ENCODE data around the gene TCHH. TPM values are rescaled to one million over a fixed set of nuclear protein-coding genes. Genes with fewer than 3 reads are reported as not detected.
"Not testable (repeated sequence)": the region's sequence is repeated elsewhere in the genome, so short reads cannot be mapped to it uniquely, and the experiment has no call there.

TCHH gene
- total RNA-seq, 1 donor from 2014 or later = 0.13 TPM

DNA sequence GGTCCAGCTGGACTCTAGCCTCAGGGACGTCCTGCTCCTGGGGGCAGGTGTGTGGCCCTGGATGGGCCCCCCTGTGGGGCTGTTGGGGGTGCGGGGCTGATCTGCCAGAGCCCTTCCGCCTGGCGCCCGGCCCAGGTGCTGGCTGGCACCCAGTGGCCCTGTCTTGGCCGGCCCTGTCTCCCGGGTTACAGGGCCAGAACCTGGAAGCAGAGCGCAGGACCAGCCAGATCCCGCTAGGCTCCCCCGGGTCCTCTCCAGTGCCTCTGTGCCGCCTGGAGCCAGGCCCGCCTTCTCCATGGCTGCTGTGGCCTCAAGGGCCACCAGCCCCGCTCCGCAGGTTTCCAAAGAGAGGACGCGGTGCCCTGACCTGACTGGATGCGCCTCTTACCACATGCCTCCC, 34.2 kb downstream of the TCHH start:
- DNase-seq (ENCODE audit: low spot score); ATAC-seq; intact Hi-C loops (cut with DNase I): not testable (repeated sequence)

DNA sequence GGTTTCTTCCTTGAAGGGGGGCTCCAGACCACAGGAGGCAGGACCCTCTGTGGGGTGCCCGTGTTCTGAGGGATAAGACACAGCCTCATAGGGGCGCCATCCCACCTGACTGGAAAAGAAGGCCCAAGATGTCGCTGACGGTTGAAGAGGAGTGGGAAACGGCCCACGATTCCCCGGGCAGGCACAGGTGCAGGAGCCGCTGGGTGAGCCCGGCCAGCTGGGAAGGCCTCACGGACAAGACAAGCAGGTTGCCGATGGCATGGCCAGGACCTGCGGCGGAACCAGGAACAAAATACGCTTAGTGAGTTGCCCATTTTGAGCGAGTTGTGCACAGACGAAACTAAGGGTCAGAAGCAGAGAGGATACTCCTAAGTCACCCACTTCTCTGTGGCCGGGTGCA, 34.8 kb downstream of the TCHH start:
- intact Hi-C loops (cut with DNase I); ATAC-seq; DNase-seq (ENCODE audit: low spot score): not testable (repeated sequence)

DNA sequence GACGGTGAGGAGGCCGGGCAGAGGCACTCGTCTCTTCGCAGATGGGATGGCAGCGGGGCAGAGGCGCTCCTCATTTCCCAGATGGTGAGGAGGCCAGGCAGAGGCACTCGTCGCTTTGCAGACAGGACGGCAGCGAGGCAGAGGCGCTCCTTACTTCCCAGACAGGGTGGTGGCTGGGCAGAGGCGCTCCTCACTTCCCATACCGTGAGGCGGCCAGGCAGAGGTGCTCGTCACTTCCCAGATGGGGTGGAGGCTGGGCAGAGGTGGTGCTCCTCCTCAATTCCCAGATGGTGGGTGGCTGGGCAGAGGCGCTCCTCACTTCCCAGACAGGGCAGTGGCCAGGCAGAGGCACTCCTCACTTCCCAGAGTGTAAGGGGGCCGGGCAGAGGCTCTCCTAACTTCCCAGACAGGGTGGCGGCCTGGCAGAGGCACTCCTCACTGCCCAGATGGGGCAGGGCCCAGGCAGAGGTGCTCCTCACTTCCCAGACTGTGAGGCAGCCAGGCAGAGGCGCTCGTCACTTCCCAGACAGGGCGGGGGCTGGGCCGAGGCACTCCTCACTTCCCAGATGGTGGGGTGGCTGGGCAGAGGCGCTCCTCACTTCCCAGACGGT, 36.3 kb downstream of the TCHH start:
- no peak for DNase-seq (ENCODE audit: low spot score)
- intact Hi-C loops (cut with DNase I) = no loop called here
- ATAC-seq = no peak

DNA sequence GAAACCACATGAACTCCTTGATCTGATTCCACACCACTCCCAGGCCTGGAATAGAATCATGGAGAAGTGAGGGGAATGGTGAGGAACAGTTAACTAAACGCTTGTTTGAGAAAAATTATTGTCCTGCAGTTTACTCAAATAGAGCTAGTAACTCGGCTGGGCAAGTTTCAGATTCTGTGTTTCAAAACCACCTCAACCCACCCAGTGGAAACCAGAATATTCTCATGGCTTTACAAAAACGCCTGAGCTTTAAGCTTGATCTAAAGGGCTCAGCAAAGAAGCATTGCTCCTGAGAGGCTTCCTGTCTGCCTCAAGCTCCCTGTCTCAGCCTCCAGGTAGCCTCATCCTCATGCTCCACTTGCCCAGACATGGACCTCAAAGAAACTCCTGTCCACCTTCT, 42.9 kb downstream of the TCHH start:
- intact Hi-C loops (cut with DNase I) = no loop called here
- ATAC-seq = no peak
- no peak for DNase-seq (ENCODE audit: low spot score)

DNA sequence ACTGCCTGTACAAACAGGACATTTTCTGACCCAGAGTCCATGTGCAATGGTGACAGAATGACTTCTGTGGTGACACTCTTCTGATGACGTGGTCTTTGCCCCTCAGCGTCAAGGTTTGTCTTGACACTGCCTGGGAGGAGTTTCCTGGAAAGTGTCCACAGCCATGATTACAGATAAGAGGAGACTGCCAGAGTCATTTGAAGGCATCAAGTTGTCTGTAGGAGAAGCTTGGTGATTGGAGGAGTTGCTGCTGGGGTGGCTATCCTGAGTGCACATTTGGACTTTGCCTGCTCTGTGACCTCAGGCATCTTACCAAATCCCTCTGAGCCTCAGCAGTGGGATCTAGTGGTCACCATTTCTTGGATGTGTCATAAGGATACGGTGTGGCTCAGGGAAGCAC, 44.1 kb downstream of the TCHH start:
- DNase-seq (ENCODE audit: low spot score) (no peak), ATAC-seq (no peak)
- intact Hi-C loops (cut with DNase I) = no loop called here

DNA sequence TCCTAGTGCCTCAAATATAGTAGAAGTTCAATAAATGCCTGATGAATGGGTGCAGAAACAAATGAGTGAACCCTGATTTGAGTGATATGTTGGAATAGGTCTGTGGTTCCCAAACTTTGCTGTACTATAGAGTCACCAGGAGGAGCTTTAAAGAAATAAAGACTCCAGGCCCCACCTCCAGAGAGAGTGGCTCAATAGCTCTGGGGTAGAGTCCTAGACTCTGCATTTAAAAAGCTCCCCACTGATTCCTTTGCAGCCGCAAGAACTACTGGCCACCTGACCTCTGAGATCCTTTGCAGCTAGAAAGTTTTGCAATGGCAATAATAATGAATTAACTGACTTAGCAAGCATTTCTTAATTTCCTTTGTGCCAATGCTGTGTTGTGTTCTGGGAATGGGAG, 47.3 kb downstream of the TCHH start:
- intact Hi-C loops (cut with DNase I) = no loop called here
- ATAC-seq (no peak), DNase-seq (ENCODE audit: low spot score) (no peak)

DNA sequence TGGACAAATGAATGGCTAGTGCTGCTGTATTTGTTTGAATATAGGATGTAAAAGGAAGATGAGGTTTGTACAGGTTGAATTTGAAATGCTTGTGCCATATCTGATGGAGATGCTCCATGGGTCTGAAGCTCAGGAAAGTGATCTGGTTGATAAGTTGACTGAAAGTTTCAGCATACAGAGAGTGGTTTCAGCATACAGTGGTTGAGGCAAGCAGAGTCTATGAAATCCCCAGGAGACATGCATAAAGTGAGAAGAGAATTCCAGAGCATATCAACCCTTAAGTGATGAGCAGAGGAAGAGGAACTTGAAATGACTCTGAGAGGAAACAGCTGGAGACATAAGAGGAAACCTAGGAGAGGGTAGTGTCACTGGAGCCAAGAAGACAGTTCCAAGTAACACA, 48.1 kb downstream of the TCHH start:
- intact Hi-C loops (cut with DNase I) = no loop called here
- ATAC-seq (no peak), DNase-seq (ENCODE audit: low spot score) (no peak)

DNA sequence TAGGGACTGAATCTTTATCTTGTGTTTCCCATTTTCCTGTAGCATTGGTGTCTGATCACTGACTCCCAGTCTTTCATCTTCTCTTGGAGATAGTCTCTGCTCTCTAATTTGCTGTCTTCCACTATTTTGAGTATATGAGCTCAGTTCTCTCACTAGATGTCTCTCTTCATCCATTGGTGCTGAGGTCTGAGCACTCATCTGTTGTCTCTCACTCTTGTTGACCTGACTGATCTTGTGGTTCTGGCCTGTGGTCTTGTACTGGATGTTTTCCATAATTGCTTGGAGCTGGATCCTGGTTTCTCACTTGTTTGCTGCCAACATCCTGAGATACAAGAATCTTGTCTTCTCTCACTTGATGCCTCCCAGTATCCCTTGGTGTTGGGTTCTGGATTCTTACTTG, 53.3 kb downstream of the TCHH start:
- intact Hi-C loops (cut with DNase I) = no loop called here
- ATAC-seq = no peak
- DNase-seq (ENCODE audit: low spot score) = no peak

Other genes with a start within 250 kb of the TCHH start
- gene THEM4, start 205.9 kb downstream of the TCHH start, total RNA-seq = 14.9 TPM
- 550 TPM for gene S100A10, start 121.6 kb downstream of the TCHH start, total RNA-seq
- gene S100A11, start 78.4 kb downstream of the TCHH start, total RNA-seq = 231 TPM
- not detected for gene TCHHL1, start 26.4 kb downstream of the TCHH start, total RNA-seq
- not detected for gene RPTN, start 43.8 kb upstream of the TCHH start, total RNA-seq
- gene HRNR, start 108.7 kb upstream of the TCHH start, total RNA-seq = not detected
- gene FLG, start 209.8 kb upstream of the TCHH start, total RNA-seq = 0.04 TPM
- gene FLG2, start 244.6 kb upstream of the TCHH start, total RNA-seq = not detected

Data from sciatic nerve (tissue), 2 donors.